Upper lobe of left lung (tissue), 6 donors: ENCODE data around the gene ANKRD13D. TPM values are rescaled to one million over a fixed set of nuclear protein-coding genes. Genes with fewer than 3 reads are reported as not detected.

Experiments
- ATAC-seq, 2 donors: fragments of 200-7000 bp; cut with Tn5 transposase; one replicate each; pipeline ENCODE4 v1.9.1; 2022; ENCODE audit warnings: mild to moderate bottlenecking in 2 of 2, moderate library complexity in 2 of 2; ENCODE audit not compliant: low FRiP score in 2 of 2
- DNase-seq, 2 donors: peaks; one replicate each; pipeline ENCODE4 v3.0.0-alpha.2; 2019 to 2020
- H3K27ac ChIP-seq, 4 donors: fragments of 200-600 bp; sonication (generic); one replicate each; pipeline ENCODE4 v1.5.1; 2016 to 2019
- H3K27me3 ChIP-seq, 4 donors: fragments of 200-600 bp; sonication (generic); one replicate each; pipeline ENCODE4 v1.5.1; 2017 to 2019
- H3K36me3 ChIP-seq, 4 donors: fragments of 200-600 bp; sonication (generic); one replicate each; pipeline ENCODE4 v1.5.1; 2016 to 2019
- H3K4me1 ChIP-seq, 4 donors: fragments of 200-600 bp; sonication (generic); one replicate each; pipeline ENCODE4 v1.5.1; 2018 to 2019
- H3K4me3 ChIP-seq, 4 donors: fragments of 200-600 bp; sonication (generic); one replicate each; pipeline ENCODE4 v1.5.1; 2017 to 2019; ENCODE audit warnings: mild to moderate bottlenecking in 2 of 4, moderate library complexity in 1 of 4
- H3K9me3 ChIP-seq, 4 donors: fragments of 200-600 bp; sonication (generic); one replicate each; pipeline ENCODE4 v1.5.1; 2018 to 2019
- CTCF ChIP-seq, 6 experiments: fragments of 450-650 bp in 4 of 6; fragments of 200-600 bp in 2 of 6; sonication (generic) in 2 of 6; IDR thresholded peaks; one replicate each; pipeline ENCODE4 v1.5.1; 2016 to 2019; ENCODE audit warnings: antibody characterized with exemption in 6 of 6
- EP300 ChIP-seq, 4 donors: sonication (generic); formaldehyde crosslinking; IDR thresholded peaks; one replicate each; pipeline ENCODE4 v1.5.1; 2017; ENCODE audit warnings: antibody characterized with exemption in 4 of 4, control low read depth in 2 of 4
- POLR2A ChIP-seq, 4 donors: fragments of 450-650 bp; IDR thresholded peaks; one replicate each; pipeline ENCODE4 v1.5.1; 2016 to 2017; ENCODE audit warnings: antibody characterized with exemption in 4 of 4, mild to moderate bottlenecking in 2 of 4
- POLR2AphosphoS5 ChIP-seq, 2 donors: sonication (generic); formaldehyde crosslinking; IDR thresholded peaks; one replicate each; pipeline ENCODE4 v1.5.1; 2017; ENCODE audit warnings: antibody characterized with exemption in 2 of 2
- WGBS, 2 donors: methylation state at CpG; one replicate each; pipeline ENCODE4 v1.1.5; 2017 to 2018; 5-methylcytosine and 5-hydroxymethylcytosine counted together
- total RNA-seq, 6 donors: library from RNA; depleted of rRNA in 4 of 6; stranded (reverse); fragments of >200 nt in 4 of 6; gene quantifications; one replicate each; pipeline versions ENCODE4 v1.1.0 to v1.2.1, GENCODE V29; 2016 to 2021
- donor health status: DM: no; HTN: no; CAD: no; lungs with moderate emphysema.
- donor health status: DM: no; HTN: yes; CAD: no; lungs with severe emphysema.

ANKRD13D gene
- total RNA-seq, 6 donors from 2014 or later, result 47.4 to 221 (median 78.3) TPM

GRCh38 chr11:67347964-67348749, 59.1 kb downstream of the ANKRD13D start:
- H3K9me3 ChIP-seq, result no peaks in the 10 kb centered on the region
- TF ChIP-seq EP300 (IDR thresholded peaks at IDR 0.05), result no peak
- no peak for TF ChIP-seq POLR2AphosphoS5 (IDR thresholded peaks at IDR 0.05)
- TF ChIP-seq CTCF (IDR thresholded peaks at IDR 0.05), result no peak
- no peak for TF ChIP-seq POLR2A (IDR thresholded peaks at IDR 0.05)
- no peak for ATAC-seq
- H3K27ac ChIP-seq, result no peak overlapping the region
- no peak for DNase-seq
- no peaks in the 10 kb centered on the region for H3K27me3 ChIP-seq
- peaks cover 23 to 45% (median 34%) of the 10 kb centered on the region in 4 donors for H3K4me1 ChIP-seq
- no peaks in the 10 kb centered on the region for H3K36me3 ChIP-seq
- WGBS, 2 donors, result 75% methylated on average over 11 of the region's 11 CpGs
- H3K4me3 ChIP-seq, result no peak overlapping the region

GRCh38 chr11:67349036-67349435, 59.9 kb downstream of the ANKRD13D start:
- Histone ChIP-seq H3K9me3 (no peaks in the 10 kb centered on the region), H3K27ac (peak overlapping the region in 1 of 4 donors; percentile 9), H3K36me3 (no peaks in the 10 kb centered on the region), H3K4me1 (peaks cover 25 to 49% (median 38%) of the 10 kb centered on the region in 4 donors), H3K27me3 (no peaks in the 10 kb centered on the region), H3K4me3 (no peak overlapping the region)
- TF ChIP-seq POLR2A (IDR thresholded peaks at IDR 0.05) (no peak), POLR2AphosphoS5 (IDR thresholded peaks at IDR 0.05) (no peak), EP300 (IDR thresholded peaks at IDR 0.05) (no peak), CTCF (IDR thresholded peaks at IDR 0.05) (no peak)
- no peak for DNase-seq
- no peak for ATAC-seq
- WGBS, 2 donors, result 79 to 83% methylated on average over 5 of the region's 5 CpGs

- no peaks in the 10 kb centered on the region for H3K36me3 ChIP-seq
- peaks cover 30 to 53% (median 43%) of the 10 kb centered on the region in 4 donors for H3K4me1 ChIP-seq
- H3K27me3 ChIP-seq, result no peaks in the 10 kb centered on the region
- TF ChIP-seq POLR2A (IDR thresholded peaks at IDR 0.05) (no peak), POLR2AphosphoS5 (IDR thresholded peaks at IDR 0.05) (no peak), EP300 (IDR thresholded peaks at IDR 0.05) (no peak), CTCF (IDR thresholded peaks at IDR 0.05) (no peak)
- WGBS, 2 donors, result 91 to 92% methylated on average over 2 of the region's 2 CpGs
- DNase-seq (no peak), ATAC-seq (no peak)
- H3K27ac ChIP-seq, result peak overlapping the region in 1 of 4 donors; percentile 9
- H3K4me3 ChIP-seq, result no peak overlapping the region
- no peaks in the 10 kb centered on the region for H3K9me3 ChIP-seq
Observed at GRCh38 chr11:67349457-67349856, 60.4 kb downstream of the ANKRD13D start.

GRCh38 chr11:67349928-67350465, 60.9 kb downstream of the ANKRD13D start:
- WGBS, 2 donors, result 87 to 94% methylated on average over 4 of the region's 4 CpGs
- Histone ChIP-seq H3K4me3 (no peak overlapping the region), H3K4me1 (peaks cover 35 to 58% (median 48%) of the 10 kb centered on the region in 4 donors), H3K36me3 (no peaks in the 10 kb centered on the region), H3K27ac (peak overlapping the region in 1 of 4 donors; percentile 9), H3K27me3 (no peaks in the 10 kb centered on the region), H3K9me3 (no peaks in the 10 kb centered on the region)
- ATAC-seq (no peak), DNase-seq (no peak)
- no peak for TF ChIP-seq POLR2A (IDR thresholded peaks at IDR 0.05)
- TF ChIP-seq EP300 (IDR thresholded peaks at IDR 0.05), result no peak
- TF ChIP-seq CTCF (IDR thresholded peaks at IDR 0.05), result no peak
- TF ChIP-seq POLR2AphosphoS5 (IDR thresholded peaks at IDR 0.05), result no peak
